Loucy (cell line): ENCODE measurements around the gene HPSE2.

ENCODE experiments used
- CTCF ChIP-seq: fragments of 200-600 bp; sonication (generic); conservative IDR thresholded peaks from 2 replicates; pipeline ENCODE4 v1.5.1; 2014; ENCODE audit warnings: mild to moderate bottlenecking, antibody characterized with exemption, low read length
- EZH2phosphoT487 ChIP-seq: fragments of 200-600 bp; IDR thresholded peaks from 2 replicates; pipeline ENCODE4 v1.6.1; 2018; ENCODE audit warnings: antibody characterized with exemption, mild to moderate bottlenecking, moderate library complexity, borderline replicate concordance

GRCh38 chr10:99084161-99084560, 151.5 kb downstream of the HPSE2 start:
- no peak for TF ChIP-seq CTCF
- no peak for TF ChIP-seq EZH2phosphoT487
